HEK293 (cell line): ENCODE data around the gene LAMTOR4.
A peak's percentile ranks its signal among the peaks of the same experiment; 100 is the strongest.

ENCODE experiments used
- AEBP2 ChIP-seq: fragments of 450-650 bp; formaldehyde crosslinking; IDR thresholded peaks from 2 replicates; pipeline ENCODE4 v1.5.1; 2016; ENCODE audit warnings: missing biosample characterization, missing genetic modification characterization, borderline replicate concordance
- CTCF ChIP-seq: fragments of 450-650 bp; formaldehyde crosslinking; IDR thresholded peaks from 2 replicates; pipeline ENCODE4 v1.5.1; 2016; ENCODE audit warnings: missing biosample characterization, missing genetic modification characterization
- ELK4 ChIP-seq: IDR thresholded peaks from 2 replicates; pipeline ENCODE4 v1.6.1; 2011; ENCODE audit warnings: mild to moderate bottlenecking, low read depth, low read length, borderline replicate concordance
- GLI2 ChIP-seq: fragments of 450-650 bp; formaldehyde crosslinking; IDR thresholded peaks from 2 replicates; pipeline ENCODE4; 2017; ENCODE audit warnings: missing biosample characterization, missing genetic modification characterization, low read depth, borderline replicate concordance
- REST ChIP-seq: fragments of 450-650 bp; formaldehyde crosslinking; IDR thresholded peaks from 2 replicates; pipeline ENCODE4 v1.5.1; 2016; ENCODE audit warnings: missing biosample characterization, missing genetic modification characterization
- SP7 ChIP-seq: fragments of 450-650 bp; formaldehyde crosslinking; IDR thresholded peaks from 2 replicates; pipeline ENCODE4 v1.5.1; 2016; ENCODE audit warnings: missing biosample characterization, missing genetic modification characterization
- YY1 ChIP-seq: fragments of 450-650 bp; formaldehyde crosslinking; IDR thresholded peaks from 2 replicates; pipeline ENCODE4 v1.5.1; 2018; ENCODE audit warnings: missing biosample characterization, missing genetic modification characterization
- ZBTB20 ChIP-seq: fragments of 450-650 bp; formaldehyde crosslinking; IDR thresholded peaks from 2 replicates; pipeline ENCODE4 v1.5.1; 2016; ENCODE audit warnings: missing biosample characterization, missing genetic modification characterization
- ZEB2 ChIP-seq: fragments of 450-650 bp; formaldehyde crosslinking; IDR thresholded peaks from 2 replicates; pipeline ENCODE4 v1.5.1; 2016; ENCODE audit warnings: missing biosample characterization, missing genetic modification characterization
- ZNF239 ChIP-seq: fragments of 450-650 bp; formaldehyde crosslinking; IDR thresholded peaks from 2 replicates; pipeline ENCODE4 v1.5.1; 2016; ENCODE audit warnings: missing biosample characterization, missing genetic modification characterization
- ZNF292 ChIP-seq: fragments of 450-650 bp; formaldehyde crosslinking; IDR thresholded peaks from 2 replicates; pipeline ENCODE4 v1.5.1; 2016; ENCODE audit warnings: low read depth, missing biosample characterization, missing genetic modification characterization, borderline replicate concordance
- ZNF449 ChIP-seq: fragments of 450-650 bp; formaldehyde crosslinking; IDR thresholded peaks from 2 replicates; pipeline ENCODE4 v1.5.1; 2017; ENCODE audit warnings: missing biosample characterization, mild to moderate bottlenecking, missing genetic modification characterization, moderate library complexity
- ZNF510 ChIP-seq: fragments of 450-650 bp; formaldehyde crosslinking; IDR thresholded peaks from 2 replicates; pipeline ENCODE4 v1.5.1; 2018; ENCODE audit warnings: mild to moderate bottlenecking, missing genetic modification characterization, missing biosample characterization; ENCODE audit not compliant: insufficient replicate concordance
- ZNF548 ChIP-seq: fragments of 450-650 bp; formaldehyde crosslinking; IDR thresholded peaks from 2 replicates; pipeline ENCODE4 v1.5.1; 2016; ENCODE audit warnings: missing biosample characterization, missing genetic modification characterization
- ZNF639 ChIP-seq: fragments of 450-650 bp; formaldehyde crosslinking; IDR thresholded peaks from 2 replicates; pipeline ENCODE4 v1.5.1; 2016; ENCODE audit warnings: missing biosample characterization, missing genetic modification characterization
- ZNF645 ChIP-seq: fragments of 450-650 bp; formaldehyde crosslinking; IDR thresholded peaks from 2 replicates; pipeline ENCODE4; 2016; ENCODE audit warnings: missing biosample characterization, missing genetic modification characterization
- ZNF701 ChIP-seq: fragments of 450-650 bp; formaldehyde crosslinking; IDR thresholded peaks from 2 replicates; pipeline ENCODE4 v1.5.1; 2016; ENCODE audit warnings: missing biosample characterization, missing genetic modification characterization
- ZNF747 ChIP-seq: fragments of 450-650 bp; formaldehyde crosslinking; IDR thresholded peaks from 2 replicates; pipeline ENCODE4 v1.5.1; 2016; ENCODE audit warnings: missing biosample characterization, missing genetic modification characterization
- ZNF768 ChIP-seq: fragments of 450-650 bp; formaldehyde crosslinking; IDR thresholded peaks from 2 replicates; pipeline ENCODE4 v1.5.1; 2018; ENCODE audit warnings: missing biosample characterization, mild to moderate bottlenecking, missing genetic modification characterization
- ZNF776 ChIP-seq: fragments of 450-650 bp; formaldehyde crosslinking; IDR thresholded peaks from 2 replicates; pipeline ENCODE4 v1.5.0; 2017; ENCODE audit warnings: missing biosample characterization, missing genetic modification characterization, borderline replicate concordance
- ZSCAN5A ChIP-seq: fragments of 450-650 bp; formaldehyde crosslinking; IDR thresholded peaks from 2 replicates; pipeline ENCODE4 v1.5.1; 2016; ENCODE audit warnings: missing biosample characterization, missing genetic modification characterization

Gene LAMTOR4

GRCh38 chr7:100101016-100101862 is 47.5 kb upstream of the LAMTOR4 start, which contains the start of the genes AP4M1 and MCM7 (continued):
- peak; percentile 72; the same call in 1 of the 2 replicates for TF ChIP-seq ZNF645 (tag by site-specific recombination)
- peak; percentile 54; the same call in 1 of the 2 replicates for TF ChIP-seq ZBTB20 (tag by site-specific recombination)
- TF ChIP-seq ZNF768 (tag by site-specific recombination) = no peak
- TF ChIP-seq ZNF510 (tag by site-specific recombination) = no peak
- TF ChIP-seq ELK4 = no peak
- TF ChIP-seq ZNF639 (tag by site-specific recombination) = 0 out of 2 replicates have a peak, but pooled peaks have one; percentile 46
- TF ChIP-seq ZNF292 (tag by site-specific recombination) = no peak
- TF ChIP-seq CTCF (tag by site-specific recombination) = 0 out of 2 replicates have a peak, but pooled peaks have one; percentile 5
- TF ChIP-seq AEBP2 (tag by site-specific recombination) = no peak
- TF ChIP-seq ZSCAN5A (tag by site-specific recombination) = no peak
- no peak for TF ChIP-seq REST
- no peak for TF ChIP-seq ZNF701 (tag by site-specific recombination)
- no peak; the same call in 1 of the 2 replicates for TF ChIP-seq YY1
- no peak for TF ChIP-seq GLI2 (tag by site-specific recombination)
- peak; percentile 30 for TF ChIP-seq SP7 (tag by site-specific recombination)
- TF ChIP-seq ZNF548 (tag by site-specific recombination) = no peak
- 0 out of 2 replicates have a peak, but pooled peaks have one; percentile 42 for TF ChIP-seq ZNF239 (tag by site-specific recombination)
- peak; percentile 67 for TF ChIP-seq ZEB2
- 0 out of 2 replicates have a peak, but pooled peaks have one; percentile 8 for TF ChIP-seq ZNF776 (tag by site-specific recombination)
- no peak for TF ChIP-seq ZNF747 (tag by site-specific recombination)
- peak; percentile 97 for TF ChIP-seq ZNF449 (tag by site-specific recombination)
